Panc1 (cell line): ENCODE data around the gene MAPK8.

ENCODE experiments used
- CTCF ChIP-seq: fragments of 450-650 bp; IDR thresholded peaks from 2 replicates; pipeline ENCODE4 v1.5.1; 2017; ENCODE audit warnings: mild to moderate bottlenecking
- POLR2AphosphoS5 ChIP-seq: IDR thresholded peaks from 2 replicates; pipeline ENCODE4 v1.6.1; 2012; ENCODE audit warnings: mild to moderate bottlenecking, low read depth, low read length, moderate library complexity

GRCh38 chr10:48287417-48288391, 18.8 kb upstream of the MAPK8 start:
- TF ChIP-seq CTCF (no peak), POLR2AphosphoS5 (no peak)
